Mesothelial cell of epicardium (in vitro differentiated cells): ENCODE results near the gene PHACTR3. TPM values are rescaled to one million over a fixed set of nuclear protein-coding genes. Genes with fewer than 3 reads are reported as not detected.

Source experiments
- DNase-seq, 2 experiments: peaks; one replicate each; pipeline ENCODE4 v3.0.0; 2021; ENCODE audit warnings: low spot score in 2 of 2; ENCODE audit not compliant: unreplicated experiment in 2 of 2
- H3K27ac Mint-ChIP-seq: 2 replicates; pipeline ENCODE4 v1.8.0; 2021; ENCODE audit warnings: mixed read lengths
- H3K27me3 Mint-ChIP-seq: 2 replicates; pipeline ENCODE4 v1.8.0; 2021; ENCODE audit warnings: low read depth, mixed read lengths
- H3K36me3 Mint-ChIP-seq: 2 replicates; pipeline ENCODE4 v1.8.0; 2021; ENCODE audit warnings: mixed read lengths
- H3K4me1 Mint-ChIP-seq: 2 replicates; pipeline ENCODE4 v1.8.0; 2021; ENCODE audit warnings: mixed read lengths
- H3K4me3 Mint-ChIP-seq: 2 replicates; pipeline ENCODE4 v1.8.0; 2021; ENCODE audit warnings: mild to moderate bottlenecking, moderate library complexity, mixed read lengths
- H3K9me3 Mint-ChIP-seq: 2 replicates; pipeline ENCODE4 v1.8.0; 2021; ENCODE audit warnings: mixed read lengths
- CTCF ChIP-seq: fragments of 200-600 bp; sonication (generic); IDR thresholded peaks from one replicate; pipeline ENCODE4 v1.5.0; 2021; ENCODE audit warnings: antibody characterized with exemption; ENCODE audit not compliant: unreplicated experiment
- total RNA-seq: library from RNA; stranded (reverse); gene quantifications from 3 replicates; pipeline ENCODE4 v1.2.1, GENCODE V29; 2021

The PHACTR3 gene
- total RNA-seq, 1 donor from 2014 or later, result 0.16 TPM

GRCh38 chr20:59579404-59580145 is 24.8 kb upstream of the PHACTR3 start:
- Mint-ChIP-seq H3K4me1 (peaks cover 2% of the 10 kb centered on the region), H3K36me3 (no peaks in the 10 kb centered on the region), H3K27me3 (peaks cover 79% of the 10 kb centered on the region), H3K9me3 (no peaks in the 10 kb centered on the region), H3K27ac (no peak overlapping the region), H3K4me3 (no peak overlapping the region)
- no peak for DNase-seq
- no peak for TF ChIP-seq CTCF

- DNase-seq, result no peak
- H3K4me3 Mint-ChIP-seq, result no peak overlapping the region
- H3K36me3 Mint-ChIP-seq, result no peaks in the 10 kb centered on the region
- TF ChIP-seq CTCF, result no peak
- H3K4me1 Mint-ChIP-seq, result peaks cover 2% of the 10 kb centered on the region
- H3K27me3 Mint-ChIP-seq, result peaks cover 77% of the 10 kb centered on the region
- H3K9me3 Mint-ChIP-seq, result no peaks in the 10 kb centered on the region
- H3K27ac Mint-ChIP-seq, result no peak overlapping the region
These were observed 24.0 kb upstream of the PHACTR3 start for GRCh38 chr20:59580146-59580946.

GRCh38 chr20:59580991-59581401 is 23.3 kb upstream of the PHACTR3 start:
- Mint-ChIP-seq H3K27ac (no peak overlapping the region), H3K4me3 (no peak overlapping the region), H3K9me3 (no peaks in the 10 kb centered on the region), H3K27me3 (peaks cover 72% of the 10 kb centered on the region), H3K36me3 (no peaks in the 10 kb centered on the region), H3K4me1 (peaks cover 2% of the 10 kb centered on the region)
- TF ChIP-seq CTCF, result no peak
- no peak for DNase-seq

GRCh38 chr20:59581993-59582679 is 22.2 kb upstream of the PHACTR3 start:
- Mint-ChIP-seq H3K9me3 (peaks cover 5% of the 10 kb centered on the region), H3K27ac (no peak overlapping the region), H3K4me3 (no peak overlapping the region), H3K27me3 (peaks cover 64% of the 10 kb centered on the region), H3K36me3 (no peaks in the 10 kb centered on the region), H3K4me1 (peaks cover 2% of the 10 kb centered on the region)
- no peak for DNase-seq
- no peak for TF ChIP-seq CTCF

- no peak overlapping the region for H3K27ac Mint-ChIP-seq
- H3K36me3 Mint-ChIP-seq, result no peaks in the 10 kb centered on the region
- no peak for TF ChIP-seq CTCF
- peaks cover 2% of the 10 kb centered on the region for H3K4me1 Mint-ChIP-seq
- DNase-seq, result no peak
- H3K9me3 Mint-ChIP-seq, result peaks cover 5% of the 10 kb centered on the region
- H3K4me3 Mint-ChIP-seq, result no peak overlapping the region
- H3K27me3 Mint-ChIP-seq, result peaks cover 57% of the 10 kb centered on the region
These were observed 20.7 kb upstream of the PHACTR3 start for GRCh38 chr20:59583428-59584277.
